ENCODE measurements around the gene ANKRD55. TPM values are rescaled to one million over a fixed set of nuclear protein-coding genes. Genes with fewer than 3 reads are reported as not detected.
A peak's percentile ranks its signal among the peaks of the same experiment; 100 is the strongest.

Gene ANKRD55
- 0.74 TPM for total RNA-seq

DNA sequence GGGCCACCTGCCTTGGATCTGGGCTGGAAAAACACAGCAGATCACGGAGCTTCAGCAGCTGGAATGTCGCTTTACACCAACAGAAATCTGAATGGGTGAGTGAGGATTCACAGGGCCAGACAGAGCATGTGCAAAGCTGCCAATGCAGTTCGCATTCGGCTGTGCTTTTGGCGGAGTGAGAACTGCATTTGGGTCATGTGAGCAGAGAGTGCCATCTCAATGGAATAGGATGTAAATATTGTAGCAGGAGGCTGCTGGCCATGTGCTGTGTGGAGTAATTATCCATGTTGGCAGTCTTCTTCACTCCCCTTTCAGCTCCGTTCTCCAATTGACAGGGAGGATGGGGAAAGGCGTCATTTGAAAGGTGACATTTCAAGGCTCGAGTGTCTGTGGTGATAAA is at the start of gene ANKRD55:
TSS of gene ANKRD55 (minus strand) at position 101 of the 400 bp plus-strand sequence. CDS start 417 bp downstream, outside the sequence.
- no peaks in the 10 kb centered on the region for H3K9me3 ChIP-seq
- no peak for DNase-seq (ENCODE audit: extremely low spot score in 2 of 2)
- H3K27me3 ChIP-seq = no peaks in the 10 kb centered on the region
- no peak within 1 kb of the TSS for H3K4me3 ChIP-seq
- no peak within 1 kb of the TSS for H3K27ac ChIP-seq
- H3K36me3 ChIP-seq = no peaks in the 10 kb centered on the region
- intact Hi-C loops (cut with DNase I) = no loop called here
- no peaks in the 10 kb centered on the region for H3K4me1 ChIP-seq
- no peak for TF ChIP-seq POLR2AphosphoS5 (IDR thresholded peaks at IDR 0.05; ENCODE audit: insufficient read depth in 1 of 2, low read depth in 1 of 2)
- no peak for TF ChIP-seq POLR2A (IDR thresholded peaks at IDR 0.05)
- TF ChIP-seq CTCF (IDR thresholded peaks at IDR 0.05) = no peak

GRCh38 chr5:56282216-56282615 is 49.1 kb upstream of the ANKRD55 start:
- Histone ChIP-seq H3K36me3 (no peaks in the 10 kb centered on the region), H3K4me1 (no peaks in the 10 kb centered on the region), H3K27me3 (no peaks in the 10 kb centered on the region), H3K9me3 (no peaks in the 10 kb centered on the region), H3K27ac (no peak overlapping the region), H3K4me3 (no peak overlapping the region)
- intact Hi-C loops (cut with DNase I) = no loop called here
- DNase-seq (ENCODE audit: extremely low spot score in 2 of 2) = no peak
- TF ChIP-seq CTCF (IDR thresholded peaks at IDR 0.05) (no peak), POLR2AphosphoS5 (IDR thresholded peaks at IDR 0.05; ENCODE audit: insufficient read depth in 1 of 2, low read depth in 1 of 2) (no peak), POLR2A (IDR thresholded peaks at IDR 0.05) (no peak)

DNA sequence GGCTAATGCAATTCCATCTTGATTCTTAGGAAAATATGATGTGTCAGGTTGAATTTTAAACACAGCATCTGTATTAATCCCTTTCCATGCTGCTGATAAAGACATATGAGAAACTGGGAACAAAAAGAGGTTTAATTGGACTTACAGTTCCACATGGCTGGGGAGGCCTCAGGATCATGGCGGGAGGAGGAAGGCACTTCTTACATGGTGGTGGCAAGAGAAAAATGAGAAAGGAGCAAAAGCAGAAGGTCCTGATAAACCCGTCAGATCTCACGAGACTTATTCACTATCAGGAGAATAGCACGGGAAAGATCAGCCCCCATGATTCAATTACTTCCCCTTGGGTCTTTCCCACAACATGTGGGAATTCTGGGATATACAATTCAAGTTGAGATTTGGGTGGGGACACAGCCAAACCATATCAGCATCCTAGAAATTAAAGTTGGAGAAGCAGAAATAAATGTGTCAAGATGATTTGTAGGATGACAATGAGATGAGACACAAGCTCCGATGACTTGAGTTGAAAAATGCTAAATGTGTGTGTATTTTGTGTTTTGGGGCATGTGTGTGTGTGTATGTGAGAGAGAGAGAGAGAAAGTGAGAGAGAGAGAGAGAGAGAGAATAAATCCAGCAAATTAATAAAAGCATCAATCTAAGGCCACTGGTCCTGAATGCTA is 48.5 kb upstream of the ANKRD55 start:
- intact Hi-C loops (cut with DNase I) = no loop called here
- no peaks in the 10 kb centered on the region for H3K36me3 ChIP-seq

GRCh38 chr5:56279979-56280378 is 46.8 kb upstream of the ANKRD55 start:
- DNase-seq (ENCODE audit: extremely low spot score in 2 of 2) = peak in 1 of 2 donors; percentile 16
- Histone ChIP-seq H3K4me3 (no peak overlapping the region), H3K27me3 (no peaks in the 10 kb centered on the region), H3K4me1 (no peaks in the 10 kb centered on the region), H3K9me3 (no peaks in the 10 kb centered on the region), H3K36me3 (no peaks in the 10 kb centered on the region), H3K27ac (no peak overlapping the region)
- TF ChIP-seq CTCF (IDR thresholded peaks at IDR 0.05) = no peak
- no peak for TF ChIP-seq POLR2A (IDR thresholded peaks at IDR 0.05)
- no peak for TF ChIP-seq POLR2AphosphoS5 (IDR thresholded peaks at IDR 0.05; ENCODE audit: insufficient read depth in 1 of 2, low read depth in 1 of 2)
- intact Hi-C loops (cut with DNase I) = no loop called here

More for the DNA sequence above, 48.5 kb upstream of the ANKRD55 start:
- Histone ChIP-seq H3K27me3 (no peaks in the 10 kb centered on the region), H3K9me3 (no peaks in the 10 kb centered on the region), H3K4me3 (no peak overlapping the region), H3K27ac (no peak overlapping the region), H3K4me1 (no peaks in the 10 kb centered on the region)
- TF ChIP-seq CTCF (IDR thresholded peaks at IDR 0.05) (no peak), POLR2AphosphoS5 (IDR thresholded peaks at IDR 0.05; ENCODE audit: insufficient read depth in 1 of 2, low read depth in 1 of 2) (no peak), POLR2A (IDR thresholded peaks at IDR 0.05) (no peak)
- DNase-seq (ENCODE audit: extremely low spot score in 2 of 2) = no peak

DNA sequence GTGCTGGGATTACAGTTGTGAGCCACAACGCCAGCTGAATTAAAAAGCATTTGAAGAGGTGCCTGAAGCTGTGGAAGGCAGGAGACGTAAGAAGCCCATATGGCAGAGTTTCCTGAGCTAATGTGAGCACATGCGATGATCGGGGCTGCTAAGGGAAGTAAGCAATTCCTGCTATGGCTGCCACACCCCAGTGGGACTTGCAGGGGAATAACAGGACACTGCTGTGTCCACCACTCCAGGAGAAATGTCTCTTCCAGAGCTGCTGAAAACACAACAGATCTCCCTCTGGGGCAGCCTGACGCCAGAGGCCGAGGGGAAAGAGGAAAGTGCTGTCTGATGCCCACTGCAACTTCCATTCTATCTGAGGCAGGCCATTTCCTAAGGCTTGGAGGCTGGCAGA is 46.2 kb upstream of the ANKRD55 start:
- DNase-seq (ENCODE audit: extremely low spot score in 2 of 2) = peak in 1 of 2 donors; percentile 65
- intact Hi-C loops (cut with DNase I) = no loop called here
- H3K27me3 ChIP-seq = no peaks in the 10 kb centered on the region
- no peaks in the 10 kb centered on the region for H3K4me1 ChIP-seq
- no peak overlapping the region for H3K4me3 ChIP-seq
- H3K9me3 ChIP-seq = no peaks in the 10 kb centered on the region
- no peaks in the 10 kb centered on the region for H3K36me3 ChIP-seq
- TF ChIP-seq CTCF (IDR thresholded peaks at IDR 0.05) = no peak
- no peak for TF ChIP-seq POLR2AphosphoS5 (IDR thresholded peaks at IDR 0.05; ENCODE audit: insufficient read depth in 1 of 2, low read depth in 1 of 2)
- TF ChIP-seq POLR2A (IDR thresholded peaks at IDR 0.05) = no peak
- no peak overlapping the region for H3K27ac ChIP-seq
